H9 (cell line): ENCODE results near the gene MSRB1. TPM values are rescaled to one million over a fixed set of nuclear protein-coding genes. Genes with fewer than 3 reads are reported as not detected.
"Not testable (repeated sequence)": the region's sequence is repeated elsewhere in the genome, so short reads cannot be mapped to it uniquely, and the experiment has no call there.

Source experiments
- DNase-seq: peaks from one replicate; pipeline ENCODE4 v3.0.0-alpha.2; 2017
- H2AFZ ChIP-seq: one replicate; pipeline ENCODE4 v1.6.1; 2013; ENCODE audit warnings: mild to moderate bottlenecking, low read length, control low read depth, moderate library complexity
- H2AK5ac ChIP-seq: 2 replicates; pipeline ENCODE4 v1.6.1; 2013; ENCODE audit warnings: low read length, control low read depth, mixed read lengths; ENCODE audit not compliant: insufficient read length
- H2BK120ac ChIP-seq: one replicate; pipeline ENCODE4 v1.6.1; 2013; ENCODE audit warnings: low read depth, mild to moderate bottlenecking, low read length, control low read depth, inconsistent platforms; ENCODE audit not compliant: poor library complexity, severe bottlenecking
- H2BK12ac ChIP-seq: 2 replicates; pipeline ENCODE4 v1.6.1; 2013; ENCODE audit warnings: low read length, control low read depth, mixed read lengths, low read depth; ENCODE audit not compliant: insufficient read length
- H2BK15ac ChIP-seq: 2 replicates; pipeline ENCODE4 v1.6.1; 2013; ENCODE audit warnings: low read depth, low read length, control low read depth
- H2BK20ac ChIP-seq: one replicate; pipeline ENCODE4 v1.6.1; 2013; ENCODE audit warnings: low read depth, mild to moderate bottlenecking, low read length, control low read depth, inconsistent platforms; ENCODE audit not compliant: poor library complexity, severe bottlenecking
- H2BK5ac ChIP-seq: 2 replicates; pipeline ENCODE4 v1.6.1; 2013; ENCODE audit warnings: low read length, control low read depth, mixed read lengths; ENCODE audit not compliant: insufficient read length
- H3K14ac ChIP-seq: 2 replicates; pipeline ENCODE4 v1.6.1; 2013; ENCODE audit warnings: low read length, control low read depth; ENCODE audit not compliant: insufficient read depth
- H3K18ac ChIP-seq: 2 replicates; pipeline ENCODE4 v1.6.1; 2013; ENCODE audit warnings: low read depth, mild to moderate bottlenecking, mixed read lengths, low read length, control low read depth; ENCODE audit not compliant: insufficient read length
- H3K23ac ChIP-seq: 2 replicates; pipeline ENCODE4 v1.6.1; 2013; ENCODE audit warnings: low read length, control low read depth, mixed read lengths, low read depth; ENCODE audit not compliant: insufficient read length
- H3K23me2 ChIP-seq: 2 replicates; pipeline ENCODE4 v1.6.1; 2013; ENCODE audit warnings: low read depth, mild to moderate bottlenecking, mixed read lengths, low read length, control low read depth; ENCODE audit not compliant: insufficient read length, poor library complexity, severe bottlenecking
- H3K27ac ChIP-seq: 2 replicates; pipeline ENCODE4 v1.5.1; 2013; ENCODE audit warnings: low read length, control low read depth, mixed read lengths, low read depth; ENCODE audit not compliant: insufficient read length
- H3K27me3 ChIP-seq: 2 replicates; pipeline ENCODE4 v1.6.1; 2013; ENCODE audit warnings: low read length, control low read depth, inconsistent platforms; ENCODE audit not compliant: insufficient read depth
- H3K4ac ChIP-seq: 2 replicates; pipeline ENCODE4 v1.6.1; 2013; ENCODE audit warnings: low read depth, mild to moderate bottlenecking, control low read depth, inconsistent platforms, low read length, moderate library complexity
- H3K4me1 ChIP-seq: 2 replicates; pipeline ENCODE4 v1.6.1; 2013; ENCODE audit warnings: low read length, control low read depth, inconsistent platforms; ENCODE audit not compliant: insufficient read depth
- H3K4me2 ChIP-seq: 2 replicates; pipeline ENCODE4 v1.6.1; 2013; ENCODE audit warnings: low read length, control low read depth, mixed read lengths; ENCODE audit not compliant: insufficient read length, insufficient read depth
- H3K56ac ChIP-seq: 2 replicates; pipeline ENCODE4 v1.6.1; 2013; ENCODE audit warnings: low read depth, mild to moderate bottlenecking, mixed read lengths, low read length, control low read depth; ENCODE audit not compliant: insufficient read length
- H3K79me1 ChIP-seq: 2 replicates; pipeline ENCODE4 v1.6.1; 2013; ENCODE audit warnings: low read depth, mild to moderate bottlenecking, moderate library complexity, low read length, control low read depth, inconsistent platforms; ENCODE audit not compliant: insufficient read depth, poor library complexity, severe bottlenecking
- H3K79me2 ChIP-seq: 2 replicates; pipeline ENCODE4 v1.6.1; 2013; ENCODE audit warnings: low read length, control low read depth, inconsistent platforms; ENCODE audit not compliant: insufficient read depth
- H3K9ac ChIP-seq: 2 replicates; pipeline ENCODE4 v1.6.1; 2013; ENCODE audit warnings: low read length, control low read depth, mixed read lengths; ENCODE audit not compliant: insufficient read length; ENCODE audit errors: extremely low read depth
- H3K9me3 ChIP-seq: one replicate; pipeline ENCODE4 v1.6.1; 2013; ENCODE audit warnings: low read depth, low read length, inconsistent platforms; ENCODE audit not compliant: control insufficient read depth
- H3T11ph ChIP-seq: one replicate; pipeline ENCODE4 v1.6.1; 2013; ENCODE audit warnings: mild to moderate bottlenecking, low read length, control low read depth, inconsistent platforms
- H4K20me1 ChIP-seq: one replicate; pipeline ENCODE4 v1.6.1; 2013; ENCODE audit not compliant: control insufficient read depth, insufficient read length, insufficient read depth
- H4K5ac ChIP-seq: 2 replicates; pipeline ENCODE4 v1.6.1; 2013; ENCODE audit warnings: low read depth, mild to moderate bottlenecking, mixed read lengths, low read length, control low read depth; ENCODE audit not compliant: insufficient read length
- H4K8ac ChIP-seq: replicated peaks from 2 replicates; pipeline ENCODE4 v1.6.1; 2013; ENCODE audit warnings: low read length, control low read depth, mixed read lengths, low read depth; ENCODE audit not compliant: insufficient read length
- H4K91ac ChIP-seq: 2 replicates; pipeline ENCODE4 v1.6.1; 2013; ENCODE audit warnings: low read depth, mild to moderate bottlenecking, moderate library complexity, mixed read lengths, low read length, control low read depth; ENCODE audit not compliant: insufficient read length
- H3K27ac Mint-ChIP-seq, 3 experiments: 2 replicates in 2 of 3; 3 replicates in 1 of 3; pipeline ENCODE4 v1.8.0; 2020 to 2021; ENCODE audit warnings: mixed read lengths in 3 of 3, mild to moderate bottlenecking in 1 of 3, moderate library complexity in 1 of 3
- H3K27me3 Mint-ChIP-seq: 2 replicates; pipeline ENCODE4 v1.8.0; 2021; ENCODE audit warnings: low read depth, mild to moderate bottlenecking, moderate library complexity, mixed read lengths
- H3K36me3 Mint-ChIP-seq, 3 experiments: 2 replicates in 2 of 3; 3 replicates in 1 of 3; pipeline ENCODE4 v1.8.0; 2020 to 2021; ENCODE audit warnings: low read depth in 3 of 3, mixed read lengths in 3 of 3; ENCODE audit not compliant: insufficient read depth in 1 of 3
- H3K4me1 Mint-ChIP-seq, 2 experiments: 2 replicates each; pipeline ENCODE4 v1.8.0; 2020; ENCODE audit warnings: mixed read lengths in 2 of 2
- H3K4me3 Mint-ChIP-seq, 2 experiments: 2 replicates in 1 of 2; 3 replicates in 1 of 2; pipeline ENCODE4 v1.8.0; 2020 to 2021; ENCODE audit warnings: mild to moderate bottlenecking in 2 of 2, mixed read lengths in 2 of 2, moderate library complexity in 1 of 2
- H3K9me3 Mint-ChIP-seq, 2 experiments: 2 replicates in 1 of 2; 3 replicates in 1 of 2; pipeline ENCODE4 v1.8.0; 2020; ENCODE audit warnings: mild to moderate bottlenecking in 2 of 2, mixed read lengths in 2 of 2, moderate library complexity in 1 of 2
- CTCF ChIP-seq: fragments of 200-600 bp; sonication (generic); conservative IDR thresholded peaks from 3 replicates; pipeline ENCODE4 v1.8.0; 2021; ENCODE audit warnings: antibody characterized with exemption, mild to moderate bottlenecking
- WGBS: extraction: QIAGEN DNeasy Blood & Tissue Kit; methylation state at CpG from one replicate; pipeline ENCODE4 v1.1.7; 2013; ENCODE audit warnings: missing lambda C conversion rate, low lambda C conversion rate, mixed read lengths; ENCODE audit not compliant: insufficient read length; ENCODE audit errors: extremely low coverage; 5-methylcytosine and 5-hydroxymethylcytosine counted together
- total RNA-seq: library from RNA; stranded (reverse); gene quantifications from 2 replicates; pipeline ENCODE4 v1.2.1, GENCODE V29; 2021

MSRB1 gene
- total RNA-seq, 1 experiment from 2014 or later = 25.7 TPM

- Mint-ChIP-seq H3K36me3 (peaks cover 27 to 39% (median 33%) of the 10 kb centered on the region in 3 experiments), H3K9me3 (peaks cover 0 to 3% of the 10 kb centered on the region in 2 experiments; a peak in 2 of 5 replicates), H3K27me3 (peaks cover 8% of the 10 kb centered on the region), H3K4me1 (peaks cover 29 to 47% of the 10 kb centered on the region in 2 experiments), H3K4me3 (peak overlapping the region; percentile 95 to 97), H3K27ac (peak overlapping the region; percentile 72 to 97 (median 94))
- Histone ChIP-seq H4K8ac (peak overlapping the region; percentile 17), H3K56ac (peak overlapping the region; percentile 84), H3K9ac (peak overlapping the region; percentile 100), H2BK12ac (no peak overlapping the region), H3K4ac (no peak overlapping the region), H2BK120ac (no peak overlapping the region), H2AK5ac (no peak overlapping the region), H3K23me2 (peaks cover 22% of the 10 kb centered on the region), H3K27ac (peak overlapping the region; percentile 59), H3T11ph (no peak overlapping the region), H2BK20ac (no peak overlapping the region), H3K4me2 (peak overlapping the region; percentile 100), H3K18ac (peak overlapping the region; percentile 41), H3K4me1 (no peaks in the 10 kb centered on the region), H3K14ac (peak overlapping the region; percentile 95), H2BK15ac (no peak overlapping the region), H2BK5ac (no peak overlapping the region), H3K23ac (peak overlapping the region; percentile 42), H4K91ac (no peak overlapping the region), H4K20me1 (no peaks in the 10 kb centered on the region), H3K79me2 (peaks cover 18% of the 10 kb centered on the region), H3K79me1 (no peaks in the 10 kb centered on the region), H4K5ac (no peak overlapping the region), H2AFZ (no peak overlapping the region), H3K9me3 (no peaks in the 10 kb centered on the region), H3K27me3 (no peaks in the 10 kb centered on the region)
- no peak for TF ChIP-seq CTCF
- no peak for DNase-seq
- WGBS = no CpG with 5 or more reads among the region's 44 CpGs
These were observed 21.0 kb upstream of the MSRB1 start for GRCh38 chr16:1963806-1964505.

GRCh38 chr16:1962161-1963153, 19.5 kb upstream of the MSRB1 start:
- not testable (repeated sequence) for H3K27me3 ChIP-seq, H4K5ac ChIP-seq, H3K14ac ChIP-seq, H3K9me3 Mint-ChIP-seq, H3K27ac ChIP-seq, H2AFZ ChIP-seq, H4K20me1 ChIP-seq, H3K56ac ChIP-seq, H2BK15ac ChIP-seq, H3K9me3 ChIP-seq, H2AK5ac ChIP-seq, H3T11ph ChIP-seq, H3K4me1 ChIP-seq, H2BK5ac ChIP-seq, H3K4ac ChIP-seq, H4K91ac ChIP-seq, H2BK12ac ChIP-seq, H3K18ac ChIP-seq, H2BK120ac ChIP-seq, H3K79me1 ChIP-seq, H3K23ac ChIP-seq, H4K8ac ChIP-seq, DNase-seq, H2BK20ac ChIP-seq
- Mint-ChIP-seq H3K36me3 (peaks cover 27 to 39% (median 33%) of the 10 kb centered on the region in 3 experiments), H3K27ac (peak overlapping the region; percentile 72 to 97 (median 94); a peak in 6 of 7 replicates), H3K4me3 (peak overlapping the region; percentile 95 to 97), H3K4me1 (peaks cover 29 to 47% of the 10 kb centered on the region in 2 experiments), H3K27me3 (peaks cover 11% of the 10 kb centered on the region)
- peaks cover 18% of the 10 kb centered on the region for H3K79me2 ChIP-seq
- peak overlapping the region; percentile 100 for H3K9ac ChIP-seq
- H3K23me2 ChIP-seq = peaks cover 23% of the 10 kb centered on the region
- H3K4me2 ChIP-seq = peak overlapping the region; percentile 100
- WGBS = no CpG with 5 or more reads among the region's 37 CpGs
